HepG2 (cell line): ENCODE measurements around the gene PRIMPOL.

Experiments used
- DNMT1 ChIP-seq: sonication (generic); formaldehyde crosslinking; IDR thresholded peaks from 2 replicates; pipeline ENCODE4 v1.5.1; 2020; ENCODE audit warnings: mild to moderate bottlenecking, missing genetic modification reagents
- FOXK2 ChIP-seq: fragments of 450-650 bp; IDR thresholded peaks from 2 replicates; pipeline ENCODE4 v1.6.1; 2016
- GABPA ChIP-seq, 2 experiments: IDR thresholded peaks; 2 replicates each; pipeline ENCODE4 v1.6.1; 2011 to 2016; ENCODE audit warnings: low read depth in 2 of 2, low read length in 1 of 2, missing biosample characterization in 1 of 2, missing genetic modification characterization in 1 of 2
- JUND ChIP-seq: sonication (generic); formaldehyde crosslinking; IDR thresholded peaks from 2 replicates; pipeline ENCODE4 v1.8.0; 2022; ENCODE audit warnings: mild to moderate bottlenecking, missing genetic modification reagents
- RNF2 ChIP-seq: fragments of 450-650 bp; conservative IDR thresholded peaks from 2 replicates; pipeline ENCODE4 v1.6.1; 2016; ENCODE audit warnings: low read depth
- TAF15 ChIP-seq: fragments of 200-400 bp; formaldehyde crosslinking; IDR thresholded peaks from one replicate; pipeline ENCODE4 v1.6.1; 2018; ENCODE audit warnings: mild to moderate bottlenecking, low read depth, low read length; ENCODE audit not compliant: poor library complexity, severe bottlenecking
- YEATS4 ChIP-seq: sonication (generic); formaldehyde crosslinking; IDR thresholded peaks from 2 replicates; pipeline ENCODE4 v1.4.0; 2020; ENCODE audit warnings: missing genetic modification reagents, borderline replicate concordance
- TF ChIP-seq, protein P1 (sequence below): sonication (generic); formaldehyde crosslinking; IDR thresholded peaks from 2 replicates; pipeline ENCODE4 v1.4.0; 2020; ENCODE audit warnings: mild to moderate bottlenecking, missing genetic modification reagents
- TF ChIP-seq, protein P2 (sequence below): IDR thresholded peaks from 2 replicates; pipeline ENCODE4 v1.6.1; 2016; ENCODE audit warnings: control low read depth
- TF ChIP-seq, protein P3 (sequence below): sonication (generic); formaldehyde crosslinking; IDR thresholded peaks from 2 replicates; pipeline ENCODE4 v1.5.0; 2020; ENCODE audit warnings: mild to moderate bottlenecking, missing genetic modification reagents, moderate library complexity

DNA sequence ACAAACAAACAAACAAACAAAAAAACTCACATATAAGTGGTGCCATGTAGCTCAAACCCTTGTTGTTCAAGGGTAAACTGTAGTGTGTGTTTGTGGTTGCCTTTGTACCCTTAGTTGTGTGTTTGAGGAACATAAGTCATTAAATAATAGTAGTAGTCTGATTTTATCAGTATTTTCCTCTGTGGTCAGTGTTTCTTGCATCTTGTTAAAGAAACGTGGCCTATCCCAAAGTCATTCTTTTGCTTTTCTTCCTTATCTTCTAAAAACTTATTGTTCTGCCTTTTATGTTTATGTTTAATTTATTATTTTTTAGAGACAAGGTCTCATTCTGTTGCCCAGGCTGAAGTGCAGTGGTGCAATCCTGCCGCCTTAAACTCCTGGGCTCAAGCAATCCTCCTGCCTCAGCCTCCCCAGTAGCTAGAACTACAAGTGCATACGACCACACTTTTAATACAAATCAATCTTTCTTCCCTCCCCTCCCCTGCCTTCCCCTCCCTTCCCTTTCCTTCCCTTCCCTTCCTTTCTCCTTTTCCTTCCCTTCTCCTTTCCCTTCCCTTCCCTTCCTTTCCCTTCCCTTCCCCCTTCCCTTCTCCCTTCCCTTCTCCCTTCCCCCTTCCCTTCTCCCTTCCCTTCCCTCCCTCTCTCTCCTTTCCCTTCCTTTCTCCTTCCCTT is 26.4 kb downstream of the PRIMPOL start:
- no peak for TF ChIP-seq RNF2
- no peak for TF ChIP-seq GABPA (IDR thresholded peaks at IDR 0.05; ENCODE audit: low read depth, low read length)
- no peak for TF ChIP-seq GABPA (CRISPR knock-in tag; IDR thresholded peaks at IDR 0.05; ENCODE audit: low read depth)
- TF ChIP-seq, protein P1, sequence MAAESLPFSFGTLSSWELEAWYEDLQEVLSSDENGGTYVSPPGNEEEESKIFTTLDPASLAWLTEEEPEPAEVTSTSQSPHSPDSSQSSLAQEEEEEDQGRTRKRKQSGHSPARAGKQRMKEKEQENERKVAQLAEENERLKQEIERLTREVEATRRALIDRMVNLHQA, result no peak
- no peak for TF ChIP-seq JUND (CRISPR knock-in tag)
- TF ChIP-seq, protein P2, sequence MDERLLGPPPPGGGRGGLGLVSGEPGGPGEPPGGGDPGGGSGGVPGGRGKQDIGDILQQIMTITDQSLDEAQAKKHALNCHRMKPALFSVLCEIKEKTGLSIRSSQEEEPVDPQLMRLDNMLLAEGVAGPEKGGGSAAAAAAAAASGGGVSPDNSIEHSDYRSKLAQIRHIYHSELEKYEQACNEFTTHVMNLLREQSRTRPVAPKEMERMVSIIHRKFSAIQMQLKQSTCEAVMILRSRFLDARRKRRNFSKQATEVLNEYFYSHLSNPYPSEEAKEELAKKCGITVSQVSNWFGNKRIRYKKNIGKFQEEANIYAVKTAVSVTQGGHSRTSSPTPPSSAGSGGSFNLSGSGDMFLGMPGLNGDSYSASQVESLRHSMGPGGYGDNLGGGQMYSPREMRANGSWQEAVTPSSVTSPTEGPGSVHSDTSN (CRISPR knock-in tag), result no peak
- TF ChIP-seq TAF15, result no peak
- no peak for TF ChIP-seq FOXK2
- TF ChIP-seq, protein P3, sequence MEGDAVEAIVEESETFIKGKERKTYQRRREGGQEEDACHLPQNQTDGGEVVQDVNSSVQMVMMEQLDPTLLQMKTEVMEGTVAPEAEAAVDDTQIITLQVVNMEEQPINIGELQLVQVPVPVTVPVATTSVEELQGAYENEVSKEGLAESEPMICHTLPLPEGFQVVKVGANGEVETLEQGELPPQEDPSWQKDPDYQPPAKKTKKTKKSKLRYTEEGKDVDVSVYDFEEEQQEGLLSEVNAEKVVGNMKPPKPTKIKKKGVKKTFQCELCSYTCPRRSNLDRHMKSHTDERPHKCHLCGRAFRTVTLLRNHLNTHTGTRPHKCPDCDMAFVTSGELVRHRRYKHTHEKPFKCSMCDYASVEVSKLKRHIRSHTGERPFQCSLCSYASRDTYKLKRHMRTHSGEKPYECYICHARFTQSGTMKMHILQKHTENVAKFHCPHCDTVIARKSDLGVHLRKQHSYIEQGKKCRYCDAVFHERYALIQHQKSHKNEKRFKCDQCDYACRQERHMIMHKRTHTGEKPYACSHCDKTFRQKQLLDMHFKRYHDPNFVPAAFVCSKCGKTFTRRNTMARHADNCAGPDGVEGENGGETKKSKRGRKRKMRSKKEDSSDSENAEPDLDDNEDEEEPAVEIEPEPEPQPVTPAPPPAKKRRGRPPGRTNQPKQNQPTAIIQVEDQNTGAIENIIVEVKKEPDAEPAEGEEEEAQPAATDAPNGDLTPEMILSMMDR, result no peak
- no peak for TF ChIP-seq YEATS4
- no peak for TF ChIP-seq DNMT1
